NOMO-1 (cell line): ENCODE measurements around the gene ZSWIM8.
A peak's percentile ranks its signal among the peaks of the same experiment; 100 is the strongest.

Experiments used
- DNase-seq, 2 experiments: peaks; one replicate each; lab custom pipeline; 2025; ENCODE audit not compliant: unreplicated experiment in 2 of 2; lab: John Stamatoyannopoulos, UW

Gene ZSWIM8

DNA sequence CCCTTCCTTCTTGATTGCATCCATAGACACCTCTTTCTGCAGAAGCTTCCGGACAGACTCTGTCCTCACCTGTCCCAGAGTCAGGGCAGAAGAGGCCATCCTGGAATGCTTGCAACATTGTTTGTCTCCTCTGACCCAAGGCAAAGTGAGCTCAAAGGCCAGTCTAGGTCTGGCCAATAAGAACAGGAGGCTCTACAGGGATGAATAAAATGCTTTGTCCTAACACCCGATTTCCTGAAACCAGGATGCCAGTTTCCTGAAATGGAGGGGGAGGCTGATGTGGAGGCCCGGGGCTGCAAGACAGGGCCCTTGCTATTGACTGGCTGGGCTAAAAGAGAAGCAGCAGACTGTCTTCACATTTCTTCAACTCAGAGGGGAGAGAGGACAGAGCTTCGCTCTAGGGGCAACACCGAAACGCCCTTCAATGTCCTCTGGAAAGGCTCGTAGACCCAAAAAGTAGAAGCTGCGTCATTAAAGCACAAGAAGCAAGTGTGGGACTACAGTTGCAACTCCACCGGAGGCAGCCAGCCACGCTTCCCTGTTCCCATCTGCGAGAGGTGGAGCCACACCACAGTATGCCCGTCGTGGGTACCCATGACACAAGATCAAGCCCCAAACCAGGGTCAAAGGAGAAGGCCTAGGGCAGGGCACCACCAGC, 55.1 kb downstream of the ZSWIM8 start:
- DNase-seq, result no peak

GRCh38 chr10:73841061-73841421, 55.6 kb downstream of the ZSWIM8 start:
- DNase-seq, result no peak

- no peak for DNase-seq
Observed at GRCh38 chr10:73841526-73842285, 56.3 kb downstream of the ZSWIM8 start.

- DNase-seq, result no peak
Observed at GRCh38 chr10:73842349-73842748, 56.9 kb downstream of the ZSWIM8 start.

- DNase-seq, result peak; percentile 10 to 19
Observed at GRCh38 chr10:73843261-73843660, 57.9 kb downstream of the ZSWIM8 start.

DNA sequence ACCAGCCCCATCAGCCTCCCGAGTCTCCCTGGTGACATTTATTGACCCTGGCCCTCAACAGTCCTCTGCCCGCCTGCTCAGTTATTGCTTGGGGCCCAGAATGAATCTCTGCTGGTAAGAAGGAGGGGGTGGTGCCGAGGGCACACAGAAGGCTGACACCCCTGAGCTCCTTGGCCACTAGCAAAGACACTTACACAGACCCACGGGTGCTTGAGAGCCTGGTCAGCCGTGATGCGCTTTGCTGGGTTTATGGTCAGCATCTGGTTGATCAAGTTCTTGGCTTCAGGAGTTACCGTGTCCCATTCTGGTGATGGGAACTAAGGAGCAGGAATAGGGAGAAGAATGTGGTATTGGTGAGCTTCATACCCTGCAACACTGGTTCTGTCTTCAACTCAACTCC, 61.6 kb downstream of the ZSWIM8 start:
- DNase-seq, result no peak

- peak; percentile 88 to 99 for DNase-seq
Observed at GRCh38 chr10:73848821-73849489, 63.5 kb downstream of the ZSWIM8 start.

DNA sequence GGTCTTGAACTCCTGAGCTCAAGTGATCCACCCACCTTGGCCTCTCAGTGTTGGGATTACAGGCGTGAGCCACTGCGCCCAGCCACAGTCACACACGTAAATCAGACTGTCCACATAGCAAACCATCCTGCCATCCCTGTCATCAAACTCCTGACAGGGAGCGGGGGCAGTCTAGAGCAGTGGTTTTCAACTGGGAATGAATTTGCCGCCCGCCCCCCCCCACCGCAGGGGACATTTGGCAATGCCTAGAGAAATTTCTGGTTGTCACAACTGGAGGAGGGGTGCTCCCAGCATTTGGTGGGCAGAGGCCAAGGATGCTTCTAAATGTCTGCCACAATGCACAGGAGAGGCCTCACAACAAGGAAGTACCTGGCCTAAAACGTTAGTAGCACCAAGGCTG, 64.8 kb downstream of the ZSWIM8 start:
- DNase-seq, result no peak

DNA sequence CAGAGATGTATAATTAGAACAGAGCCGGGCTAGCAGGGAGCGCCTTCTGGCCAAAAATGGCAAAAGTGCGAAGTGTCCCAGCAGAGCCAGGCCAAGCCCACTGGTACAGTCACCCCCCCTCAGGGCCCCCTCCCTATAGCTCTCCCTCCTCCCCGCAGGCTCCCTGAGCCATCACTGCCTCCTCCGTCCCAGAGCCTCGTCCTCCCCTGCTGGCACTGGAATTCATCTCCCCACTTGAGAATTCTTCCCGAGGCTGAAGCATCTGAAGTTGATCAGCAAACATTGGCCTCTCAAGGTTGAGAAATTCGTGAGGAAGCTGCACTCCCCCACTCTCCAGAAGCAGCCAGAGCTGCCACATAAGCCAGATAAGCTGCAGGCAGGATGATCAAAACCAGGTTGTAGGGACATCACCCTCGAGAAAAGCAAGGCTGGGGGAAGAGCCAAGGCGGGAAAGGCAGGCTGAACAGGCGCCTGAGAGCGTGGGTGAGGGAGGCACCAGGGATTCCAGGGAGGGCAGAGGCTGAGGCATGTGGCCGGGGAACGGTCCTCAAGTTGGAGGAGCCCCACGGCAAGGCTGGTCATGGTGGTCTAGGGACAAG, 65.6 kb downstream of the ZSWIM8 start:
- DNase-seq, result no peak
